Smooth muscle cell (in vitro differentiated cells): Measurements from ENCODE around the gene RPUSD4. TPM values are rescaled to one million over a fixed set of nuclear protein-coding genes. Genes with fewer than 3 reads are reported as not detected.
A peak's percentile ranks its signal among the peaks of the same experiment; 100 is the strongest.

Experiments
- DNase-seq: peaks from one replicate; lab custom pipeline; 2025; ENCODE audit not compliant: unreplicated experiment; lab: John Stamatoyannopoulos, UW
- H2AFZ ChIP-seq: fragments of 200-600 bp; sonication (generic); 2 replicates; pipeline ENCODE4 v1.6.0; 2016; ENCODE audit warnings: antibody characterized with exemption, low read depth, mild to moderate bottlenecking
- H3F3A ChIP-seq: fragments of 200-600 bp; sonication (generic); 2 replicates; pipeline ENCODE4 v1.6.0; 2017; ENCODE audit warnings: antibody characterized with exemption, low read depth
- H3K27ac ChIP-seq: fragments of 200-600 bp; sonication (generic); 2 replicates; pipeline ENCODE4 v1.5.1; 2016; ENCODE audit warnings: low read depth, mild to moderate bottlenecking
- H3K27me3 ChIP-seq: fragments of 200-600 bp; sonication (generic); 2 replicates; pipeline ENCODE4 v1.6.1; 2016; ENCODE audit warnings: low read depth, mild to moderate bottlenecking
- H3K36me3 ChIP-seq: fragments of 200-600 bp; sonication (generic); 2 replicates; pipeline ENCODE4 v1.5.1; 2016; ENCODE audit warnings: low read depth
- H3K4me1 ChIP-seq: fragments of 200-600 bp; sonication (generic); 2 replicates; pipeline ENCODE4 v1.5.1; 2016; ENCODE audit warnings: low read depth
- H3K4me2 ChIP-seq: fragments of 200-600 bp; sonication (generic); 2 replicates; pipeline ENCODE4 v1.6.0; 2016; ENCODE audit warnings: mild to moderate bottlenecking
- H3K4me3 ChIP-seq: fragments of 200-600 bp; sonication (generic); 2 replicates; pipeline ENCODE4 v1.5.1; 2016; ENCODE audit warnings: mild to moderate bottlenecking
- H3K79me2 ChIP-seq: fragments of 200-600 bp; sonication (generic); 2 replicates; pipeline ENCODE4 v1.6.0; 2016; ENCODE audit warnings: low read depth, mild to moderate bottlenecking
- H3K9ac ChIP-seq: fragments of 200-600 bp; sonication (generic); 2 replicates; pipeline ENCODE4 v1.6.0; 2016; ENCODE audit warnings: low read depth
- H3K9me3 ChIP-seq: fragments of 200-600 bp; sonication (generic); replicated peaks from 2 replicates; pipeline ENCODE4 v1.5.1; 2016; ENCODE audit warnings: low read depth
- H4K20me1 ChIP-seq: fragments of 200-600 bp; sonication (generic); 2 replicates; pipeline ENCODE4 v1.6.0; 2016; ENCODE audit warnings: low read depth
- CTCF ChIP-seq: fragments of 200-600 bp; sonication (generic); IDR thresholded peaks from 2 replicates; pipeline ENCODE4 v1.5.1; 2017; ENCODE audit warnings: borderline replicate concordance, mild to moderate bottlenecking, antibody characterized with exemption; ENCODE audit not compliant: insufficient read depth, poor library complexity, severe bottlenecking
- WGBS: methylation state at CpG from one replicate; pipeline ENCODE4 v1.1.7; 2016; ENCODE audit warnings: low lambda C conversion rate; 5-methylcytosine and 5-hydroxymethylcytosine counted together
- polyA plus RNA-seq: library from polyadenylated mRNA; unstranded; fragments of >200 nt; fragmentation: Nextera tagmentation; extraction: Ambion mirVana; gene quantifications from 2 replicates; pipeline ENCODE4 v1.2.1, GENCODE V29; 2016
- total RNA-seq: library from RNA; depleted of rRNA; stranded (reverse); fragments of >200 nt; gene quantifications from 2 replicates; pipeline ENCODE4 v1.2.3, GENCODE V29; 2014

Gene RPUSD4
- total and polyA plus RNA-seq, 2 experiments from 2014 or later = 8.6 to 34.1 TPM

GRCh38 chr11:126162306-126163030, 49.0 kb downstream of the RPUSD4 start:
- Histone ChIP-seq H4K20me1 (no peaks in the 10 kb centered on the region), H3K4me3 (no peak overlapping the region), H2AFZ (no peak overlapping the region), H3K36me3 (no peaks in the 10 kb centered on the region), H3F3A (no peaks in the 10 kb centered on the region), H3K9me3 (no peaks in the 10 kb centered on the region), H3K27me3 (no peaks in the 10 kb centered on the region), H3K27ac (no peak overlapping the region), H3K4me2 (peak overlapping the region; percentile 46), H3K9ac (no peak overlapping the region), H3K79me2 (no peaks in the 10 kb centered on the region), H3K4me1 (peaks cover 55% of the 10 kb centered on the region)
- WGBS = 90% methylated on average over 14 of the region's 14 CpGs
- no peak for TF ChIP-seq CTCF
- no peak for DNase-seq

- no peak overlapping the region for H3K9ac ChIP-seq
- H4K20me1 ChIP-seq = no peaks in the 10 kb centered on the region
- H3K27me3 ChIP-seq = no peaks in the 10 kb centered on the region
- no peaks in the 10 kb centered on the region for H3K9me3 ChIP-seq
- no peak overlapping the region for H3K4me2 ChIP-seq
- WGBS = 89% methylated on average over 7 of the region's 7 CpGs
- no peak for TF ChIP-seq CTCF
- no peaks in the 10 kb centered on the region for H3K79me2 ChIP-seq
- H3K4me3 ChIP-seq = no peak overlapping the region
- H3K27ac ChIP-seq = no peak overlapping the region
- H3K4me1 ChIP-seq = peaks cover 55% of the 10 kb centered on the region
- H3K36me3 ChIP-seq = no peaks in the 10 kb centered on the region
- no peak for DNase-seq
- H3F3A ChIP-seq = no peaks in the 10 kb centered on the region
- H2AFZ ChIP-seq = no peak overlapping the region
Measured at GRCh38 chr11:126161023-126161391, 50.4 kb downstream of the RPUSD4 start.

- TF ChIP-seq CTCF = no peak
- Histone ChIP-seq H3K27ac (no peak overlapping the region), H3K4me2 (no peak overlapping the region), H3K9ac (no peak overlapping the region), H3K9me3 (no peaks in the 10 kb centered on the region), H2AFZ (no peak overlapping the region), H3K4me3 (no peak overlapping the region), H3F3A (no peaks in the 10 kb centered on the region), H3K36me3 (no peaks in the 10 kb centered on the region), H3K27me3 (no peaks in the 10 kb centered on the region), H3K4me1 (peaks cover 52% of the 10 kb centered on the region), H3K79me2 (no peaks in the 10 kb centered on the region), H4K20me1 (no peaks in the 10 kb centered on the region)
- DNase-seq = no peak
- 75% methylated on average over 18 of the region's 18 CpGs for WGBS
Measured at GRCh38 chr11:126160345-126161022, 51.0 kb downstream of the RPUSD4 start.
